Measurements from ENCODE around the gene PTCHD4.

The PTCHD4 gene

DNA sequence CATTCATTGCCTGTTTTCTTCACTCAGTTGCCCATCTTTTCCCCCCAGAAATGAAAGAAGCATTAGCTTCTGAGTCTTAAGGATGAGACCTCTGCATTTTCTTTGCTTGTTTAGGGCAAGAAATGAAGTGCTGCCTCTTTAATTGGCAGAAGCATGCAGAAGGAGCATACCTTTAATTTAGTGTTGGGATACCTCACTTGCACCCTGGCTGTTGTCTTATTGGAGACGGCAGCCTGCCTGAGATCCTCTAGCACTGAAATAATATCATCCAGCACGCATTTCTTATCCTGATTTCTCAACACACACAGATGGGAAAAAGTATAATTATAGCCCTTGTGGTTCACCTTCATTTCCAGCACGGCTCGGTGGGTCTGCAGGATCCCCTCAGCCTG lies 43.1 kb downstream of the PTCHD4 start:
- TF ChIP-seq, protein P1, sequence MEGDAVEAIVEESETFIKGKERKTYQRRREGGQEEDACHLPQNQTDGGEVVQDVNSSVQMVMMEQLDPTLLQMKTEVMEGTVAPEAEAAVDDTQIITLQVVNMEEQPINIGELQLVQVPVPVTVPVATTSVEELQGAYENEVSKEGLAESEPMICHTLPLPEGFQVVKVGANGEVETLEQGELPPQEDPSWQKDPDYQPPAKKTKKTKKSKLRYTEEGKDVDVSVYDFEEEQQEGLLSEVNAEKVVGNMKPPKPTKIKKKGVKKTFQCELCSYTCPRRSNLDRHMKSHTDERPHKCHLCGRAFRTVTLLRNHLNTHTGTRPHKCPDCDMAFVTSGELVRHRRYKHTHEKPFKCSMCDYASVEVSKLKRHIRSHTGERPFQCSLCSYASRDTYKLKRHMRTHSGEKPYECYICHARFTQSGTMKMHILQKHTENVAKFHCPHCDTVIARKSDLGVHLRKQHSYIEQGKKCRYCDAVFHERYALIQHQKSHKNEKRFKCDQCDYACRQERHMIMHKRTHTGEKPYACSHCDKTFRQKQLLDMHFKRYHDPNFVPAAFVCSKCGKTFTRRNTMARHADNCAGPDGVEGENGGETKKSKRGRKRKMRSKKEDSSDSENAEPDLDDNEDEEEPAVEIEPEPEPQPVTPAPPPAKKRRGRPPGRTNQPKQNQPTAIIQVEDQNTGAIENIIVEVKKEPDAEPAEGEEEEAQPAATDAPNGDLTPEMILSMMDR (IDR thresholded peaks at IDR 0.05; ENCODE audit: borderline replicate concordance, extremely low read depth, low read length, poor library complexity, severe bottlenecking): no peak
- no peaks in the 10 kb centered on the region for H3K79me2 ChIP-seq (ENCODE audit: insufficient read depth, low read length)
- no peaks in the 10 kb centered on the region for H3K9me3 ChIP-seq (ENCODE audit: insufficient read depth, low read length, severe bottlenecking)
- H3K27me3 ChIP-seq (ENCODE audit: insufficient read depth, low read length, poor library complexity): no peaks in the 10 kb centered on the region
- no peaks in the 10 kb centered on the region for H4K20me1 ChIP-seq (ENCODE audit: insufficient read depth, low read length)
- no peak for DNase-seq
- no peaks in the 10 kb centered on the region for H3K36me3 ChIP-seq (ENCODE audit: insufficient read depth, low read length)
- no peak overlapping the region for H3K27ac ChIP-seq (ENCODE audit: low read length)
- H3K4me1 ChIP-seq (ENCODE audit: insufficient read depth, low read length): no peaks in the 10 kb centered on the region
- no peak overlapping the region for H3K4me2 ChIP-seq (ENCODE audit: insufficient read depth, low read length)
- no peak overlapping the region for H3K4me3 ChIP-seq (ENCODE audit: low read depth in 1 of 2, low read length in 2 of 2)
- no peak overlapping the region for H2AFZ ChIP-seq (ENCODE audit: low read depth, low read length)
- no peak overlapping the region for H3K9ac ChIP-seq (ENCODE audit: low read depth, low read length)
- ATAC-seq (ENCODE audit: insufficient read depth, low read depth): no peak

DNA sequence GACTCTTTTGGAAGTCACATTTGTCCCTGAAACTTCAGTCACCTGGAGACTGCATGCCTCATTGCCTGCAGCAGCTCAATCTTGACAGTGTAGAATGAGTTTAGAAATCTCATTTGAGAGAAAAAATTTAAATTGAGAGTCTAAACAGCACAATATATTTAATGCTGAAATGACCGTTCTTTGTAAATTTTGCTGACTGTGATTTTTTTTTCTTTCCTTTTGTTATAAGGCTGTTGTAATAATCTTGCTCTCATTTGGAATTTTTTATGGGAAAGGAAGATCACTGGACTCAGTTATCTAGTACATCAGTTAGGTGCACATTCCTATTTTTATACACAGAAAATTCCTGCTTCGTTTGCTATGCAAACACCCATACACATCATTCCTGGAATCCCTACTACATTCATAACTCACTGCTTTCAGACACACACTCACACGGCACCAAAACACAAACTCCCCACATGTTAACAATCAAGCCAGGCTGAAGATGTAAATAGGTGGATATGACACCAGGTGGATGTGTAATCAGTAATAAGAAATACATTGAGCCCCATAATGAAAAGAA lies 43.8 kb downstream of the PTCHD4 start:
- H3K36me3 ChIP-seq (ENCODE audit: insufficient read depth, low read length): no peaks in the 10 kb centered on the region
- DNase-seq (no peak), ATAC-seq (ENCODE audit: insufficient read depth, low read depth) (no peak)
- H4K20me1 ChIP-seq (ENCODE audit: insufficient read depth, low read length): no peaks in the 10 kb centered on the region
- H3K27ac ChIP-seq (ENCODE audit: low read length): no peak overlapping the region
- H3K9ac ChIP-seq (ENCODE audit: low read depth, low read length): no peak overlapping the region
- H3K9me3 ChIP-seq (ENCODE audit: insufficient read depth, low read length, severe bottlenecking): no peaks in the 10 kb centered on the region
- TF ChIP-seq EZH2 (IDR thresholded peaks at IDR 0.05; ENCODE audit: borderline replicate concordance, low read depth, low read length, severe bottlenecking): no peak
- TF ChIP-seq, protein P1 (IDR thresholded peaks at IDR 0.05; ENCODE audit: borderline replicate concordance, extremely low read depth, low read length, poor library complexity, severe bottlenecking): no peak
- no peak overlapping the region for H3K4me2 ChIP-seq (ENCODE audit: insufficient read depth, low read length)
- H3K4me1 ChIP-seq (ENCODE audit: insufficient read depth, low read length): no peaks in the 10 kb centered on the region
- H3K4me3 ChIP-seq (ENCODE audit: low read depth in 1 of 2, low read length in 2 of 2): no peak overlapping the region
- H2AFZ ChIP-seq (ENCODE audit: low read depth, low read length): no peak overlapping the region
- no peaks in the 10 kb centered on the region for H3K27me3 ChIP-seq (ENCODE audit: insufficient read depth, low read length, poor library complexity)
- H3K79me2 ChIP-seq (ENCODE audit: insufficient read depth, low read length): no peaks in the 10 kb centered on the region

- Histone ChIP-seq H3K9me3 (ENCODE audit: insufficient read depth, low read length, severe bottlenecking) (no peaks in the 10 kb centered on the region), H3K36me3 (ENCODE audit: insufficient read depth, low read length) (no peaks in the 10 kb centered on the region), H3K4me3 (ENCODE audit: low read depth in 1 of 2, low read length in 2 of 2) (no peak overlapping the region), H3K9ac (ENCODE audit: low read depth, low read length) (no peak overlapping the region), H3K27me3 (ENCODE audit: insufficient read depth, low read length, poor library complexity) (no peaks in the 10 kb centered on the region), H3K4me1 (ENCODE audit: insufficient read depth, low read length) (no peaks in the 10 kb centered on the region), H2AFZ (ENCODE audit: low read depth, low read length) (no peak overlapping the region), H3K4me2 (ENCODE audit: insufficient read depth, low read length) (no peak overlapping the region), H4K20me1 (ENCODE audit: insufficient read depth, low read length) (no peaks in the 10 kb centered on the region), H3K27ac (ENCODE audit: low read length) (no peak overlapping the region), H3K79me2 (ENCODE audit: insufficient read depth, low read length) (no peaks in the 10 kb centered on the region)
- no peak for ATAC-seq (ENCODE audit: insufficient read depth, low read depth)
- DNase-seq: no peak
- no peak for TF ChIP-seq EZH2 (IDR thresholded peaks at IDR 0.05; ENCODE audit: borderline replicate concordance, low read depth, low read length, severe bottlenecking)
- TF ChIP-seq, protein P1 (IDR thresholded peaks at IDR 0.05; ENCODE audit: borderline replicate concordance, extremely low read depth, low read length, poor library complexity, severe bottlenecking): no peak
These were observed 49.6 kb downstream of the PTCHD4 start for GRCh38 chr6:48061265-48061990.
